ENCODE data around the gene SKA1. TPM values are rescaled to one million over a fixed set of nuclear protein-coding genes. Genes with fewer than 3 reads are reported as not detected.

Gene SKA1
- total and polyA plus RNA-seq, 2 of the 13 experiments (the other 11 are each of a cell fraction or from before 2014, with no cell fraction given) = 5.3 to 21.3 TPM

GRCh38 chr18:50377061-50377798 is 2.4 kb downstream of the SKA1 start:
- in situ Hi-C loops (cut with HindIII; ENCODE audit: extremely low pct_ligation_motif_present, low pct_unique_long_range_greater_than_20kb) = no loop called here
- Histone ChIP-seq H3K9me3 (ENCODE audit: low read length) (no peaks in the 10 kb centered on the region), H3K4me1 (ENCODE audit: insufficient read depth, low read length) (peaks cover 25% of the 10 kb centered on the region), H3K9ac (ENCODE audit: insufficient read depth, low read depth, low read length) (no peak overlapping the region), H3K79me2 (ENCODE audit: insufficient read depth, low read length) (peaks cover 10% of the 10 kb centered on the region), H3K4me2 (ENCODE audit: low read depth, low read length) (no peak overlapping the region; the same call in 1 of the 2 replicates), H3K36me3 (replicated peaks in 1 of 2; ENCODE audit: control insufficient read depth in 1 of 2, insufficient read depth in 2 of 2, low read length in 2 of 2) (peaks cover 0 to 8% of the 10 kb centered on the region in 2 experiments; a peak in 3 of 5 replicates), H2AFZ (ENCODE audit: low read length) (no peak overlapping the region), H4K20me1 (ENCODE audit: insufficient read depth, low read length) (no peaks in the 10 kb centered on the region), H3K27ac (ENCODE audit: extremely low read length, insufficient read depth, low read length) (no peak overlapping the region), H3K4me3 (replicated peaks in 1 of 3; ENCODE audit: insufficient read depth in 1 of 3, low read depth in 2 of 3, low read length in 3 of 3) (no peak overlapping the region), H3K27me3 (ENCODE audit: control insufficient read depth in 1 of 2, insufficient read depth in 2 of 2, low read length in 2 of 2) (no peaks in the 10 kb centered on the region; a peak in 1 of 5 replicates)
- CTCF ChIA-PET (ENCODE audit: low intra/inter-chr PET ratio, low total read pairs) = no interaction called here
- WGBS (ENCODE audit: low lambda C conversion rate) = 90% methylated on average over 5 of the region's 5 CpGs
- DNase-seq (ENCODE audit: low spot score) (no peak), ATAC-seq (no peak), FAIRE-seq (no peak)
- BruUV-seq (replicated peaks) = no TSS peak
- intact Hi-C loops (cut with micrococcal nuclease; ENCODE audit: unreplicated experiment) = no loop called here
- 0 out of 2 replicates have a peak, but pooled peaks have one; percentile 1 for TF ChIP-seq CEBPB (IDR thresholded peaks at IDR 0.05; ENCODE audit: borderline replicate concordance, low read depth, low read length)
- no peak for TF ChIP-seq E2F5 (CRISPR knock-in tag; conservative IDR thresholded peaks at IDR 0.05)
- POLR2A ChIA-PET = no interaction called here

- POLR2A ChIA-PET = no interaction called here
- ATAC-seq (no peak), FAIRE-seq (no peak), DNase-seq (ENCODE audit: low spot score) (no peak)
- H3K27ac ChIP-seq (ENCODE audit: extremely low read length, insufficient read depth, low read length) = no peak overlapping the region
- no TSS peak for BruUV-seq (replicated peaks)
- no peak overlapping the region for H3K4me3 ChIP-seq (replicated peaks in 1 of 3; ENCODE audit: insufficient read depth in 1 of 3, low read depth in 2 of 3, low read length in 3 of 3)
- H4K20me1 ChIP-seq (ENCODE audit: insufficient read depth, low read length) = no peaks in the 10 kb centered on the region
- H3K79me2 ChIP-seq (ENCODE audit: insufficient read depth, low read length) = no peaks in the 10 kb centered on the region
- H3K9ac ChIP-seq (ENCODE audit: insufficient read depth, low read depth, low read length) = no peak overlapping the region
- intact Hi-C loops (cut with micrococcal nuclease; ENCODE audit: unreplicated experiment) (no loop called here), in situ Hi-C loops (cut with HindIII; ENCODE audit: extremely low pct_ligation_motif_present, low pct_unique_long_range_greater_than_20kb) (no loop called here)
- H3K4me2 ChIP-seq (ENCODE audit: low read depth, low read length) = no peak overlapping the region
- H2AFZ ChIP-seq (ENCODE audit: low read length) = no peak overlapping the region
- 89% methylated on average over 2 of the region's 2 CpGs for WGBS (ENCODE audit: low lambda C conversion rate)
- CTCF ChIA-PET (ENCODE audit: low intra/inter-chr PET ratio, low total read pairs) = no interaction called here
- H3K4me1 ChIP-seq (ENCODE audit: insufficient read depth, low read length) = peaks cover 12% of the 10 kb centered on the region
- peaks cover 1 to 5% of the 10 kb centered on the region in 2 experiments; a peak in 2 of 5 replicates for H3K36me3 ChIP-seq (replicated peaks in 1 of 2; ENCODE audit: control insufficient read depth in 1 of 2, insufficient read depth in 2 of 2, low read length in 2 of 2)
- no peaks in the 10 kb centered on the region for H3K27me3 ChIP-seq (ENCODE audit: control insufficient read depth in 1 of 2, insufficient read depth in 2 of 2, low read length in 2 of 2)
- H3K9me3 ChIP-seq (ENCODE audit: low read length) = no peaks in the 10 kb centered on the region
- TF ChIP-seq MTA3 (CRISPR knock-in tag; IDR thresholded peaks at IDR 0.05) (no peak), MAFG (CRISPR knock-in tag; IDR thresholded peaks at IDR 0.05) (no peak), ZNF75D (CRISPR knock-in tag; IDR thresholded peaks at IDR 0.05; ENCODE audit: borderline replicate concordance) (no peak), RFX5 (IDR thresholded peaks at IDR 0.05; ENCODE audit: low read depth, low read length) (no peak), ZKSCAN1 (IDR thresholded peaks at IDR 0.05; ENCODE audit: low read length) (no peak), STAT5B (CRISPR knock-in tag; IDR thresholded peaks at IDR 0.05) (no peak), ZBTB14 (CRISPR knock-in tag; IDR thresholded peaks at IDR 0.05) (no peak), ZNF569 (CRISPR knock-in tag; IDR thresholded peaks at IDR 0.05; ENCODE audit: borderline replicate concordance) (no peak), ZBTB25 (CRISPR knock-in tag; IDR thresholded peaks at IDR 0.05) (no peak), HOXA9 (CRISPR knock-in tag; IDR thresholded peaks at IDR 0.05; ENCODE audit: borderline replicate concordance) (no peak), FOXA1 (IDR thresholded peaks at IDR 0.05) (no peak), FOXA1 (CRISPR knock-in tag; IDR thresholded peaks at IDR 0.05) (no peak), ZNF737 (CRISPR knock-in tag; IDR thresholded peaks at IDR 0.05; ENCODE audit: borderline replicate concordance) (no peak), SRSF1 (optimal IDR thresholded peaks at IDR 0.05; ENCODE audit: low read depth, low read length) (no peak)
Measured at GRCh38 chr18:50388988-50389387, 14.1 kb downstream of the SKA1 start.
